Stimulated activated naive B cell treated with anti-CD40 and anti-IgM and Interleukin-4, amounts not matched to agents 10 μg/mL and 1 μg/mL and 100 μg/mL, for 72 hours (primary cell): ENCODE data around the gene TMEM161A.
"Not testable (repeated sequence)": the region's sequence is repeated elsewhere in the genome, so short reads cannot be mapped to it uniquely, and the experiment has no call there.

Source experiments
- ATAC-seq, 2 donors: fragments of 150-1000 bp; cut with Tn5 transposase; replicated peaks; 2 replicates each; pipeline ENCODE4 v1.10.0; 2021; ENCODE audit warnings: moderate library complexity in 1 of 2
- DNase-seq: peaks from one replicate; pipeline ENCODE4 v3.0.0; 2021
- H3K27ac Mint-ChIP-seq: one replicate; pipeline ENCODE4 v1.8.0; 2022; ENCODE audit warnings: mild to moderate bottlenecking, mixed read lengths
- H3K27me3 Mint-ChIP-seq, 2 donors: one replicate each; pipeline ENCODE4 v1.8.0; 2022; ENCODE audit warnings: mixed read lengths in 2 of 2
- H3K36me3 Mint-ChIP-seq, 2 donors: one replicate each; pipeline ENCODE4 v1.8.0; 2022; ENCODE audit warnings: mixed read lengths in 2 of 2, mild to moderate bottlenecking in 1 of 2
- H3K4me1 Mint-ChIP-seq, 2 donors: one replicate each; pipeline ENCODE4 v1.8.0; 2022; ENCODE audit warnings: mixed read lengths in 2 of 2, mild to moderate bottlenecking in 1 of 2
- H3K4me3 Mint-ChIP-seq, 2 donors: one replicate each; pipeline ENCODE4 v1.8.0; 2022; ENCODE audit warnings: mild to moderate bottlenecking in 2 of 2, mixed read lengths in 2 of 2, moderate library complexity in 1 of 2
- H3K9me3 Mint-ChIP-seq, 2 donors: one replicate each; pipeline ENCODE4 v1.8.0; 2022; ENCODE audit warnings: mixed read lengths in 2 of 2, mild to moderate bottlenecking in 1 of 2

Gene TMEM161A

GRCh38 chr19:19167612-19168011, 29.3 kb upstream of the TMEM161A start:
- Mint-ChIP-seq H3K36me3 (peaks cover 20 to 21% of the 10 kb centered on the region in 2 donors), H3K27ac (no peak overlapping the region), H3K4me1 (peaks cover 22% of the 10 kb centered on the region in 2 donors), H3K4me3 (peak overlapping the region in 1 of 2 donors; percentile 35), H3K27me3 (peaks cover 0 to 8% of the 10 kb centered on the region in 2 donors), H3K9me3 (no peaks in the 10 kb centered on the region)
- no peak for DNase-seq
- ATAC-seq: no peak

- Mint-ChIP-seq H3K27me3 (peaks cover 0 to 8% of the 10 kb centered on the region in 2 donors), H3K4me3 (no peak overlapping the region), H3K27ac (no peak overlapping the region), H3K36me3 (peaks cover 10 to 11% of the 10 kb centered on the region in 2 donors), H3K9me3 (no peaks in the 10 kb centered on the region), H3K4me1 (peaks cover 16 to 27% of the 10 kb centered on the region in 2 donors)
- DNase-seq (no peak), ATAC-seq (no peak)
Observed at GRCh38 chr19:19165396-19165795, 27.1 kb upstream of the TMEM161A start.

GRCh38 chr19:19162495-19162894, 24.2 kb upstream of the TMEM161A start:
- ATAC-seq: no peak
- peaks cover 13 to 33% of the 10 kb centered on the region in 2 donors for H3K4me1 Mint-ChIP-seq
- no peak overlapping the region for H3K4me3 Mint-ChIP-seq

GRCh38 chr19:19160461-19161035, 22.3 kb upstream of the TMEM161A start:
- peaks cover 4% of the 10 kb centered on the region in 2 donors for H3K9me3 Mint-ChIP-seq
- H3K4me1 Mint-ChIP-seq: peaks cover 20 to 44% of the 10 kb centered on the region in 2 donors
- H3K27ac Mint-ChIP-seq: peak overlapping the region; percentile 51
- DNase-seq: peak; percentile 69
- H3K4me3 Mint-ChIP-seq: peak overlapping the region; percentile 20 to 29
- peak; percentile 84 to 85 for ATAC-seq
- no peaks in the 10 kb centered on the region for H3K27me3 Mint-ChIP-seq
- H3K36me3 Mint-ChIP-seq: peaks cover 16 to 20% of the 10 kb centered on the region in 2 donors

More at GRCh38 chr19:19162495-19162894, 24.2 kb upstream of the TMEM161A start:
- Mint-ChIP-seq H3K27ac (no peak overlapping the region), H3K36me3 (peaks cover 9 to 11% of the 10 kb centered on the region in 2 donors), H3K9me3 (no peaks in the 10 kb centered on the region), H3K27me3 (no peaks in the 10 kb centered on the region)
- no peak for DNase-seq

GRCh38 chr19:19159534-19159933, 21.3 kb upstream of the TMEM161A start:
- Mint-ChIP-seq H3K4me1 (peaks cover 23 to 54% of the 10 kb centered on the region in 2 donors), H3K27ac (peak overlapping the region; percentile 83), H3K27me3 (no peaks in the 10 kb centered on the region), H3K9me3 (peaks cover 9% of the 10 kb centered on the region in 2 donors), H3K36me3 (peaks cover 16 to 19% of the 10 kb centered on the region in 2 donors), H3K4me3 (peak overlapping the region; percentile 25 to 30)
- no peak for ATAC-seq
- no peak for DNase-seq

GRCh38 chr19:19157808-19158207, 19.5 kb upstream of the TMEM161A start:
- Mint-ChIP-seq H3K9me3 (peaks cover 9% of the 10 kb centered on the region in 2 donors), H3K4me3 (no peak overlapping the region), H3K36me3 (peaks cover 19% of the 10 kb centered on the region in 2 donors), H3K27ac (no peak overlapping the region), H3K4me1 (peaks cover 25 to 62% of the 10 kb centered on the region in 2 donors), H3K27me3 (no peaks in the 10 kb centered on the region)
- DNase-seq: no peak
- peak in 1 of 2 donors; percentile 24 for ATAC-seq

GRCh38 chr19:19155495-19156219, 17.4 kb upstream of the TMEM161A start:
- no peaks in the 10 kb centered on the region for H3K27me3 Mint-ChIP-seq
- peak; percentile 33 for DNase-seq
- peaks cover 9% of the 10 kb centered on the region in 2 donors for H3K9me3 Mint-ChIP-seq
- H3K4me1 Mint-ChIP-seq: peaks cover 31 to 73% of the 10 kb centered on the region in 2 donors
- H3K4me3 Mint-ChIP-seq: peak overlapping the region in 1 of 2 donors; percentile 33
- peaks cover 19% of the 10 kb centered on the region in 2 donors for H3K36me3 Mint-ChIP-seq
- peak overlapping the region; percentile 48 for H3K27ac Mint-ChIP-seq
- ATAC-seq: peak; percentile 37 to 64

- Mint-ChIP-seq H3K27ac (peak overlapping the region; percentile 48), H3K9me3 (peaks cover 9% of the 10 kb centered on the region in 2 donors), H3K27me3 (no peaks in the 10 kb centered on the region), H3K4me1 (peaks cover 33 to 73% of the 10 kb centered on the region in 2 donors), H3K36me3 (peaks cover 19% of the 10 kb centered on the region in 2 donors), H3K4me3 (peak overlapping the region in 1 of 2 donors; percentile 51)
- ATAC-seq (no peak), DNase-seq (no peak)
Observed at GRCh38 chr19:19154768-19155494, 16.7 kb upstream of the TMEM161A start.

- ATAC-seq (no peak), DNase-seq (no peak)
- no peak overlapping the region for H3K27ac Mint-ChIP-seq
- peaks cover 28 to 66% of the 10 kb centered on the region in 2 donors for H3K4me1 Mint-ChIP-seq
- H3K9me3 Mint-ChIP-seq: peaks cover 9% of the 10 kb centered on the region in 2 donors
- no peaks in the 10 kb centered on the region for H3K27me3 Mint-ChIP-seq
- no peak overlapping the region for H3K4me3 Mint-ChIP-seq
- peaks cover 21 to 28% of the 10 kb centered on the region in 2 donors for H3K36me3 Mint-ChIP-seq
Observed at GRCh38 chr19:19152668-19153384, 14.5 kb upstream of the TMEM161A start.

- ATAC-seq (peak; percentile 94 to 97), DNase-seq (peak; percentile 55)
- H3K4me1 Mint-ChIP-seq: peaks cover 25 to 62% of the 10 kb centered on the region in 2 donors
- peaks cover 9 to 12% of the 10 kb centered on the region in 2 donors for H3K9me3 Mint-ChIP-seq
- H3K27me3 Mint-ChIP-seq: no peaks in the 10 kb centered on the region
- peaks cover 27 to 33% of the 10 kb centered on the region in 2 donors for H3K36me3 Mint-ChIP-seq
- peak overlapping the region; percentile 69 for H3K27ac Mint-ChIP-seq
- peak overlapping the region in 1 of 2 donors; percentile 28 for H3K4me3 Mint-ChIP-seq
Observed at GRCh38 chr19:19151418-19151817, 13.1 kb upstream of the TMEM161A start.

- Mint-ChIP-seq H3K27ac (no peak overlapping the region), H3K9me3 (peaks cover 0 to 3% of the 10 kb centered on the region in 2 donors), H3K27me3 (no peaks in the 10 kb centered on the region), H3K36me3 (peaks cover 15 to 23% of the 10 kb centered on the region in 2 donors), H3K4me1 (peaks cover 17 to 52% of the 10 kb centered on the region in 2 donors), H3K4me3 (no peak overlapping the region)
- DNase-seq (no peak), ATAC-seq (no peak)
Observed at GRCh38 chr19:19149435-19149834, 11.2 kb upstream of the TMEM161A start.

GRCh38 chr19:19148504-19148903, 10.2 kb upstream of the TMEM161A start:
- Mint-ChIP-seq H3K4me1 (peaks cover 15 to 50% of the 10 kb centered on the region in 2 donors), H3K36me3 (peaks cover 13 to 23% of the 10 kb centered on the region in 2 donors)
- H3K27me3 Mint-ChIP-seq, ATAC-seq, H3K9me3 Mint-ChIP-seq, DNase-seq, H3K4me3 Mint-ChIP-seq, H3K27ac Mint-ChIP-seq: not testable (repeated sequence)

GRCh38 chr19:19147344-19147743, 9.1 kb upstream of the TMEM161A start:
- peaks cover 13 to 23% of the 10 kb centered on the region in 2 donors for H3K36me3 Mint-ChIP-seq
- peaks cover 0 to 3% of the 10 kb centered on the region in 2 donors for H3K9me3 Mint-ChIP-seq
- ATAC-seq (no peak), DNase-seq (no peak)
- peaks cover 15 to 41% of the 10 kb centered on the region in 2 donors for H3K4me1 Mint-ChIP-seq
- no peaks in the 10 kb centered on the region for H3K27me3 Mint-ChIP-seq
- no peak overlapping the region for H3K4me3 Mint-ChIP-seq
- H3K27ac Mint-ChIP-seq: no peak overlapping the region
